ENCODE data around the gene UBP1.
"Not testable (repeated sequence)": the region's sequence is repeated elsewhere in the genome, so short reads cannot be mapped to it uniquely, and the experiment has no call there.

The UBP1 gene

GRCh38 chr3:33377489-33377888 lies 62.7 kb downstream of the UBP1 start:
- no peak overlapping the region for H3K27ac Mint-ChIP-seq (ENCODE audit: low read depth)
- H3K36me3 Mint-ChIP-seq (ENCODE audit: insufficient read depth): peaks cover 4% of the 10 kb centered on the region
- peaks cover 9% of the 10 kb centered on the region for H3K27me3 Mint-ChIP-seq
- H3K9me3 Mint-ChIP-seq: no peaks in the 10 kb centered on the region
- H3K4me1 Mint-ChIP-seq: peaks cover 7% of the 10 kb centered on the region
- no peak overlapping the region for H3K4me3 Mint-ChIP-seq
- ATAC-seq (replicated peaks; ENCODE audit: extremely low read depth, poor library complexity, severe bottlenecking) (no peak), DNase-seq (ENCODE audit: low spot score in 2 of 2) (no peak)

GRCh38 chr3:33373082-33373437 lies 67.1 kb downstream of the UBP1 start:
- Mint-ChIP-seq H3K4me1 (peaks cover 9% of the 10 kb centered on the region), H3K27me3 (peaks cover 52% of the 10 kb centered on the region), H3K9me3 (peaks cover 5% of the 10 kb centered on the region), H3K27ac (ENCODE audit: low read depth) (no peak overlapping the region), H3K36me3 (ENCODE audit: insufficient read depth) (peaks cover 2% of the 10 kb centered on the region), H3K4me3 (no peak overlapping the region)
- DNase-seq (ENCODE audit: low spot score in 2 of 2) (no peak), ATAC-seq (replicated peaks; ENCODE audit: extremely low read depth, poor library complexity, severe bottlenecking) (no peak)

GRCh38 chr3:33372218-33373081 lies 67.8 kb downstream of the UBP1 start:
- DNase-seq (ENCODE audit: low spot score in 2 of 2): peak in 1 of 2 donors; percentile 18
- ATAC-seq (replicated peaks; ENCODE audit: extremely low read depth, poor library complexity, severe bottlenecking): no peak
- Mint-ChIP-seq H3K4me1 (peaks cover 9% of the 10 kb centered on the region), H3K36me3 (ENCODE audit: insufficient read depth) (no peaks in the 10 kb centered on the region), H3K9me3 (peaks cover 5% of the 10 kb centered on the region), H3K4me3 (no peak overlapping the region), H3K27ac (ENCODE audit: low read depth) (no peak overlapping the region), H3K27me3 (peaks cover 58% of the 10 kb centered on the region)

GRCh38 chr3:33364531-33365128 lies 75.6 kb downstream of the UBP1 start:
- DNase-seq (ENCODE audit: low spot score in 2 of 2) (no peak), ATAC-seq (replicated peaks; ENCODE audit: extremely low read depth, poor library complexity, severe bottlenecking) (no peak)
- Mint-ChIP-seq H3K27me3 (peaks cover 35% of the 10 kb centered on the region), H3K27ac (ENCODE audit: low read depth) (no peak overlapping the region), H3K9me3 (no peaks in the 10 kb centered on the region), H3K36me3 (ENCODE audit: insufficient read depth) (no peaks in the 10 kb centered on the region), H3K4me3 (no peak overlapping the region), H3K4me1 (no peaks in the 10 kb centered on the region)

GRCh38 chr3:33364060-33364459 lies 76.1 kb downstream of the UBP1 start:
- ATAC-seq (replicated peaks; ENCODE audit: extremely low read depth, poor library complexity, severe bottlenecking): no peak
- Mint-ChIP-seq H3K27ac (ENCODE audit: low read depth) (no peak overlapping the region), H3K4me3 (no peak overlapping the region), H3K36me3 (ENCODE audit: insufficient read depth) (no peaks in the 10 kb centered on the region), H3K27me3 (peaks cover 29% of the 10 kb centered on the region), H3K9me3 (no peaks in the 10 kb centered on the region), H3K4me1 (no peaks in the 10 kb centered on the region)
- no peak for DNase-seq (ENCODE audit: low spot score in 2 of 2)

GRCh38 chr3:33363113-33363800 lies 76.9 kb downstream of the UBP1 start:
- Mint-ChIP-seq H3K27me3 (peaks cover 24% of the 10 kb centered on the region), H3K36me3 (ENCODE audit: insufficient read depth) (no peaks in the 10 kb centered on the region), H3K9me3 (no peaks in the 10 kb centered on the region), H3K27ac (ENCODE audit: low read depth) (no peak overlapping the region), H3K4me3 (no peak overlapping the region), H3K4me1 (no peaks in the 10 kb centered on the region)
- DNase-seq (ENCODE audit: low spot score in 2 of 2) (no peak), ATAC-seq (replicated peaks; ENCODE audit: extremely low read depth, poor library complexity, severe bottlenecking) (no peak)

- no peak for DNase-seq (ENCODE audit: low spot score in 2 of 2)
- no peak for ATAC-seq (replicated peaks; ENCODE audit: extremely low read depth, poor library complexity, severe bottlenecking)
- H3K36me3 Mint-ChIP-seq (ENCODE audit: insufficient read depth): no peaks in the 10 kb centered on the region
- peaks cover 26% of the 10 kb centered on the region for H3K27me3 Mint-ChIP-seq
- H3K27ac Mint-ChIP-seq (ENCODE audit: low read depth): no peak overlapping the region
- H3K4me1 Mint-ChIP-seq: peaks cover 4% of the 10 kb centered on the region
- no peak overlapping the region for H3K4me3 Mint-ChIP-seq
- no peaks in the 10 kb centered on the region for H3K9me3 Mint-ChIP-seq
Observed at GRCh38 chr3:33360136-33360825, 79.9 kb downstream of the UBP1 start.

- H3K4me1 Mint-ChIP-seq: peaks cover 4% of the 10 kb centered on the region
- no peak for DNase-seq (ENCODE audit: low spot score in 2 of 2)
- H3K9me3 Mint-ChIP-seq: no peaks in the 10 kb centered on the region
- ATAC-seq (replicated peaks; ENCODE audit: extremely low read depth, poor library complexity, severe bottlenecking): no peak
- peaks cover 26% of the 10 kb centered on the region for H3K27me3 Mint-ChIP-seq
- H3K4me3 Mint-ChIP-seq: no peak overlapping the region
- H3K27ac Mint-ChIP-seq (ENCODE audit: low read depth): no peak overlapping the region
- no peaks in the 10 kb centered on the region for H3K36me3 Mint-ChIP-seq (ENCODE audit: insufficient read depth)
Observed at GRCh38 chr3:33358172-33358781, 81.9 kb downstream of the UBP1 start.

- ATAC-seq (replicated peaks; ENCODE audit: extremely low read depth, poor library complexity, severe bottlenecking): no peak
- Mint-ChIP-seq H3K27me3 (peaks cover 17% of the 10 kb centered on the region), H3K9me3 (no peaks in the 10 kb centered on the region), H3K36me3 (ENCODE audit: insufficient read depth) (no peaks in the 10 kb centered on the region), H3K27ac (ENCODE audit: low read depth) (no peak overlapping the region), H3K4me3 (no peak overlapping the region), H3K4me1 (peaks cover 4% of the 10 kb centered on the region)
- no peak for DNase-seq (ENCODE audit: low spot score in 2 of 2)
Observed at GRCh38 chr3:33355611-33356010, 84.6 kb downstream of the UBP1 start.

GRCh38 chr3:33339758-33340157 lies 100.4 kb downstream of the UBP1 start:
- no peaks in the 10 kb centered on the region for H3K9me3 Mint-ChIP-seq
- H3K36me3 Mint-ChIP-seq (ENCODE audit: insufficient read depth): no peaks in the 10 kb centered on the region
- DNase-seq (ENCODE audit: low spot score in 2 of 2) (no peak), ATAC-seq (replicated peaks; ENCODE audit: extremely low read depth, poor library complexity, severe bottlenecking) (no peak)
- peaks cover 13% of the 10 kb centered on the region for H3K27me3 Mint-ChIP-seq
- no peak overlapping the region for H3K4me3 Mint-ChIP-seq
- H3K27ac Mint-ChIP-seq (ENCODE audit: low read depth): no peak overlapping the region
- no peaks in the 10 kb centered on the region for H3K4me1 Mint-ChIP-seq

GRCh38 chr3:33338936-33339465 lies 101.2 kb downstream of the UBP1 start:
- not testable (repeated sequence) for ATAC-seq (replicated peaks; ENCODE audit: extremely low read depth, poor library complexity, severe bottlenecking); H3K9me3 Mint-ChIP-seq; DNase-seq (ENCODE audit: low spot score in 2 of 2); H3K27ac Mint-ChIP-seq (ENCODE audit: low read depth); H3K4me3 Mint-ChIP-seq; H3K36me3 Mint-ChIP-seq (ENCODE audit: insufficient read depth); H3K4me1 Mint-ChIP-seq
- H3K27me3 Mint-ChIP-seq: peaks cover 20% of the 10 kb centered on the region
